Neural cell (in vitro differentiated cells): ENCODE measurements around the gene PRPSAP1. TPM values are rescaled to one million over a fixed set of nuclear protein-coding genes. Genes with fewer than 3 reads are reported as not detected.

Experiments used
- H2AFZ ChIP-seq: fragments of 200-600, 300-800 bp; sonication (generic), shearing (Covaris generic); 2 replicates; pipeline ENCODE4 v1.6.0; 2014; ENCODE audit warnings: low read depth, mild to moderate bottlenecking, antibody characterized with exemption, low read length, moderate library complexity
- H3F3A ChIP-seq: fragments of 200-600 bp; shearing (Covaris generic); 2 replicates; pipeline ENCODE4 v1.6.1; 2016; ENCODE audit warnings: mild to moderate bottlenecking, moderate library complexity, mixed read lengths, antibody characterized with exemption, low read length; ENCODE audit not compliant: insufficient read depth, poor library complexity, severe bottlenecking
- H3K27ac ChIP-seq: fragments of 200-600, 300-800 bp; sonication (generic), shearing (Covaris generic); 2 replicates; pipeline ENCODE4 v1.5.1; 2014; ENCODE audit warnings: mild to moderate bottlenecking, low read length, moderate library complexity
- H3K27me3 ChIP-seq: fragments of 300-800, 200-600 bp; sonication (generic), shearing (Covaris generic); 2 replicates; pipeline ENCODE4 v1.6.0; 2014; ENCODE audit warnings: mild to moderate bottlenecking, low read depth, low read length, moderate library complexity; ENCODE audit not compliant: insufficient read depth
- H3K36me3 ChIP-seq: fragments of 300-800, 200-600 bp; sonication (generic), shearing (Covaris generic); 2 replicates; pipeline ENCODE4 v1.5.1; 2014; ENCODE audit warnings: mild to moderate bottlenecking, antibody characterized with exemption, low read length, moderate library complexity; ENCODE audit not compliant: insufficient read depth
- H3K4me2 ChIP-seq: fragments of 300-800, 200-600 bp; sonication (generic), shearing (Covaris generic); 2 replicates; pipeline ENCODE4 v1.6.0; 2014; ENCODE audit warnings: mild to moderate bottlenecking, low read length
- H3K4me3 ChIP-seq: fragments of 300-800, 200-600 bp; sonication (generic), shearing (Covaris generic); 2 replicates; pipeline ENCODE4 v1.5.1; 2014; ENCODE audit warnings: mild to moderate bottlenecking, low read length, moderate library complexity
- H3K79me2 ChIP-seq: fragments of 200-600 bp; shearing (Covaris generic); replicated peaks from 2 replicates; pipeline ENCODE4 v1.6.0; 2014; ENCODE audit warnings: mild to moderate bottlenecking, low read length, moderate library complexity; ENCODE audit not compliant: insufficient read depth
- H3K9ac ChIP-seq: fragments of 300-800, 200-600 bp; sonication (generic), shearing (Covaris generic); 2 replicates; pipeline ENCODE4 v1.6.1; 2016; ENCODE audit warnings: mild to moderate bottlenecking, low read length, mixed read lengths
- H3K9me2 ChIP-seq: fragments of 200-600 bp; shearing (Covaris generic); 2 replicates; pipeline ENCODE4 v1.6.1; 2016; ENCODE audit warnings: mild to moderate bottlenecking, low read length, mixed read lengths; ENCODE audit not compliant: insufficient read depth
- H3K9me3 ChIP-seq: fragments of 200-600, 300-800 bp; sonication (generic), shearing (Covaris generic); 2 replicates; pipeline ENCODE4 v1.6.1; 2016; ENCODE audit warnings: mild to moderate bottlenecking, mixed run types, low read length, moderate library complexity, mixed read lengths
- H4K20me1 ChIP-seq: fragments of 200-600 bp; shearing (Covaris generic); 2 replicates; pipeline ENCODE4 v1.6.1; 2016; ENCODE audit warnings: mild to moderate bottlenecking, mixed run types; ENCODE audit not compliant: insufficient read depth
- CTCF ChIP-seq: fragments of 450-650 bp; IDR thresholded peaks from 2 replicates; pipeline ENCODE4 v1.5.1; 2014; ENCODE audit warnings: antibody characterized with exemption, mild to moderate bottlenecking, moderate library complexity; ENCODE audit not compliant: poor library complexity, severe bottlenecking
- EP300 ChIP-seq: fragments of 450-650 bp; conservative IDR thresholded peaks from 2 replicates; pipeline ENCODE4 v1.6.1; 2014; ENCODE audit warnings: antibody characterized with exemption, mild to moderate bottlenecking, moderate library complexity; ENCODE audit not compliant: poor library complexity, severe bottlenecking
- EZH2 ChIP-seq: fragments of 200-600, 300-800 bp; shearing (Covaris generic), sonication (generic); IDR thresholded peaks from 2 replicates; pipeline ENCODE4 v1.6.1; 2014; ENCODE audit warnings: antibody characterized with exemption, low read length, borderline replicate concordance, mild to moderate bottlenecking; ENCODE audit not compliant: insufficient read depth, poor library complexity, severe bottlenecking
- MXI1 ChIP-seq: fragments of 450-650 bp; conservative IDR thresholded peaks from 2 replicates; pipeline ENCODE4 v1.6.1; 2014; ENCODE audit warnings: antibody characterized with exemption, mild to moderate bottlenecking; ENCODE audit not compliant: poor library complexity, severe bottlenecking
- POLR2AphosphoS5 ChIP-seq: IDR thresholded peaks from 2 replicates; pipeline ENCODE4 v1.6.1; 2012
- RAD21 ChIP-seq: fragments of 450-650 bp; conservative IDR thresholded peaks from 2 replicates; pipeline ENCODE4 v1.6.1; 2014; ENCODE audit warnings: antibody characterized with exemption, mild to moderate bottlenecking, moderate library complexity
- REST ChIP-seq: IDR thresholded peaks from 2 replicates; pipeline ENCODE4 v1.6.1; 2012; ENCODE audit warnings: borderline replicate concordance
- SMC3 ChIP-seq: fragments of 450-650 bp; conservative IDR thresholded peaks from 2 replicates; pipeline ENCODE4 v1.6.1; 2014; ENCODE audit warnings: antibody characterized with exemption, mild to moderate bottlenecking, moderate library complexity; ENCODE audit not compliant: poor library complexity
- TAF1 ChIP-seq: IDR thresholded peaks from 2 replicates; pipeline ENCODE4 v1.6.1; 2012; ENCODE audit warnings: low read depth
- polyA plus RNA-seq: library from polyadenylated mRNA; depleted of rRNA; stranded (reverse); fragments of >200 nt; gene quantifications from 2 replicates; pipeline ENCODE4 v1.2.3, GENCODE V29; 2014

The PRPSAP1 gene
- polyA plus RNA-seq, 1 donor from 2014 or later = 73.8 TPM

- H3K79me2 ChIP-seq = no peaks in the 10 kb centered on the region
Measured at GRCh38 chr17:76293106-76293505, 60.6 kb downstream of the PRPSAP1 start.

GRCh38 chr17:76292567-76292966 is 61.1 kb downstream of the PRPSAP1 start:
- H3K9me3 ChIP-seq = no peaks in the 10 kb centered on the region
- H3K4me2 ChIP-seq = no peak overlapping the region
- H3K27me3 ChIP-seq = no peaks in the 10 kb centered on the region
- H3F3A ChIP-seq = no peaks in the 10 kb centered on the region
- H3K79me2 ChIP-seq = no peaks in the 10 kb centered on the region
- no peak overlapping the region for H3K4me3 ChIP-seq
- H3K36me3 ChIP-seq = no peaks in the 10 kb centered on the region
- no peak overlapping the region for H3K9ac ChIP-seq
- no peaks in the 10 kb centered on the region for H4K20me1 ChIP-seq
- no peak overlapping the region for H2AFZ ChIP-seq
- no peaks in the 10 kb centered on the region for H3K9me2 ChIP-seq
- H3K27ac ChIP-seq = no peak overlapping the region
- TF ChIP-seq REST (no peak), MXI1 (no peak), CTCF (no peak), SMC3 (no peak), POLR2AphosphoS5 (no peak), TAF1 (no peak), EP300 (no peak)

More at GRCh38 chr17:76293106-76293505, 60.6 kb downstream of the PRPSAP1 start:
- Histone ChIP-seq H3K9ac (no peak overlapping the region), H3K27me3 (no peaks in the 10 kb centered on the region), H3K36me3 (no peaks in the 10 kb centered on the region), H3K9me2 (no peaks in the 10 kb centered on the region), H4K20me1 (no peaks in the 10 kb centered on the region), H3F3A (no peaks in the 10 kb centered on the region), H3K27ac (no peak overlapping the region), H3K4me3 (no peak overlapping the region), H3K9me3 (no peaks in the 10 kb centered on the region), H2AFZ (no peak overlapping the region), H3K4me2 (no peak overlapping the region)
- TF ChIP-seq POLR2AphosphoS5 (no peak), SMC3 (no peak), MXI1 (no peak), EZH2 (no peak), REST (no peak), EP300 (no peak), CTCF (no peak), RAD21 (no peak), TAF1 (no peak)
